Stimulated activated CD4-positive, alpha-beta T cell treated with anti-CD3 and anti-CD28 coated beads, Interleukin-1b, Interleukin-23, amount 100 ng/mL, for 48 hours (primary cell): ENCODE data around the gene ABHD1.
"Not testable (repeated sequence)": the region's sequence is repeated elsewhere in the genome, so short reads cannot be mapped to it uniquely, and the experiment has no call there.

Experiments used
- DNase-seq: peaks from one replicate; pipeline ENCODE4 v3.0.0-alpha.2; 2020

The ABHD1 gene

DNA sequence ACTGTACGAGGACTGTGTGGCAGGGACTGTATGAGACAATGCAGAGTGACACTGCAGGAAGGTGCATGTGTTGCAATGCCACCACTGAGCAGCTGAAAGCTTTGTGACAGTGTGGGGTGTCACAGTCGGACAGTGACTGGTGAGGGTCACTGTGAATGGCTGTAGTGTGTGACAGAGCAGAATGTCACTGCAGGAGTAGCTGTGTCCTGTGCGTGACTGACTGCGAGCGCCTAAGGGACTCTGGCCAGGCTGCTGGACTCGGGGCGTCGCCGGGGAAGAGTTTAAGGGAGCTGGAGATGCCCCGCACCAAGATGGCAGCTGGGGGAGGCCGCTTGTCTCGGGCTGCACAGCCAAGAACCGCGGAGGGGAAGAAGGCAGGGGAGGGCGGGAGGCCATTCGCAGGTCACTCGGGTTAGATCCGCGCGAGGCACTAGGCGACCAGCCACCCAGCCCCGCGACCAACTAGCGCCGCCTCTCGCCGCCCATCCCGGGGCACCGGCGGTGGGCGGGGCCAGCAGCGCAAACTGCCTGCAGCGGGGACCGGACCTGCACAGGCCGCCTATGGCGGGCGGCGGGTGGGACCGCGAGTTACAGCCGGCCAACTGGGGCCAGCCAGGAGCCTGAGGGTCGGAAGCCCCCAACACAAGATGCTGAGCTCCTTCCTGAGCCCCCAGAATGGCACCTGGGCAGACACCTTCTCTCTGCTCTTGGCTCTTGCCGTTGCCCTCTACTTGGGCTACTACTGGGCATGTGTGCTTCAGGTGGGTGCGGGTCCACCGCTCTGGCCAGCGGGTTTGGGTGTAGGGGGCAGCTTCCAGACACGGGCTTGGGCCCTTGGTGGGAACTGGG lies at the start of gene ABHD1:
TSS of gene ABHD1 (plus strand) at position 514 of the 849 bp plus-strand sequence. CDS start at position 648, 134 bp downstream.
- DNase-seq = peak; percentile 36

DNA sequence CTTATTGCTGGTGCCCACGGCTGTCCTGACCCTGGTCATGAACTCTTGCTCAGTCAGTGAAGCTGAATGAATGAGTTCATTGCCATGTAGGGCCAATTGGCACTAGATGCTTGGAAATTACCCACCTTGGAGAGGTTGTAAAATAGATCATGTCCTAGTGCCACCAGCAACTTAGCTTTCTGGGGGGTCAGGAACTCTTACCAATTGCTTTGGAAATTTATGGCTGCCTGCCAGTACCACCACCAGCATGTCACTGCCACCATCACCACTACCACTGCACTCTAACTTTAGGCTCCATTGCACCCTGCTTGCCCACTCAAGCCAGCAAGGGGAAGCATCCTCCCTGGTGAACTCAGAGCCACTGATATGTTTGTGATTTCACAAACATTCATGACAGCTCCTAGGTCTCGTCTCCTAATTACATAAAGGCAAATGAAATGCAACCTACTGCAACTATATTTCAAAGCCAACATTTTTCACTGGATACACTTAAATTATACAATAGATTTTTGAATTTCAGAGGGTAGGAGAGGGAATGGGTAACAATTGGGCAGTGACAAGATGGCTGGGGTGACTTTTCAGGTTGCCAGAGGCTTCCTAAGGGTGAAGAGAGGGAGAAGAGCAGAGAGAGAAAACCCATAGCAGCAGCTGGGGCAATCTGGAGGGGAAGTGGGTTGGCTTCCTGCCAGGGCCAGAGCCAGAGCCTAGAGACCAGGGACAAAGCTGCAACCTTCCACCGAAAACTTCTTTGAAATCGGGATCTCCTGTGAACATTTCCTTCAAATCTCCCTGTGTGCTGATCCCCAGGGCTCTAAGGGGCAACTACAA lies 48.7 kb upstream of the ABHD1 start:
- DNase-seq = no peak

DNA sequence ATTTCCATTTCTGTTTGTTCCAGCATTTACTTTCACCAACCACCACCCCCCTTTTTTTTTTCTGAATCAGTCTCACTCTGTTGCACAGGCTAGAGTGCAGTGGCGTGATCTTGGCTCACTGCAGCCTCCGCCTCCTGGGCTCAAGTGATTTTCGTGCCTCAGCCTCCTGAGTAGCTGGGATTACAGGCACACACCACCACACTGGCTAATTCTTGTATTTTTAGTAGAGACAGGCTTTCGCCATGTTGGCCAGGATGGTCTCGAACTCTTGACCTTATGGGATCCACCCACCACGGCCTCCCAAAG lies 48.1 kb upstream of the ABHD1 start:
- DNase-seq = not testable (repeated sequence)

DNA sequence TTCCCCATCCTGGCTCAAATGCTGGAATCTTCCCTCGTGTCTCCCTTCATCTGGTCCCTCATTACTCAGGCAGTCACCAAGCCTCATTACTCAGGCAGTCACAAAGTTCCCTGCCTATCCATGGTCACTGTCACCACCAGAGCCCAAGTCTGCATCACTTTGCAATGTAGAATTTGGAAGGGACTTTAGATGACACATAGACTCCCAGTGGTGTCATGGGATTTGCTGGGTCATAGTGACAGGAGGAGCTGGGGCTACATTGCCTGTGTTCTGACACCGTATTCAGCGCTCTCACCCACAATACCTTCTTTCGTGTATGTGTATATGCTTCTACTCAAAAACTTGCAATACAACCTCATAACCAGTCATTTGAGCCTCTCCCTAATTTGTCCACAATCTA lies 47.3 kb upstream of the ABHD1 start:
- no peak for DNase-seq

DNA sequence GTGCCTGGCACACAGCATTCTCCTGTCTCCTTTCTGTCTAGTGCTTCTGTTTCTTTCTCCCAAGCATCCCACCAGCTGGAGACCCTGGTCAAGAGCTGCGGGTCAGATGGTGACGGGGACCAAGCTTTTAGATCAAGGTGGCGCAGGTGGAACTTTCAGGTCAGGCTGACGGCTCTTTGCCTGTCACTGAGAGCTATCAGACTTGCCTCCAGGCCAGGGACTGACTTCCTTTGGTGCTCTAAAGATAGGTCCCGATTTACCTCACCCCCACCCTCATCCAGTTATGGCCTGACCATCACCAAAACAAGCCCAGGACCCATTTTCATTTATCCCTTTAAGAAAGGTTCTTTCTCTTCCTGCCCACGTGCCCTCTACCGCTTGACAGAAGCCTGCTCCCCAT lies 46.4 kb upstream of the ABHD1 start:
- DNase-seq = no peak

DNA sequence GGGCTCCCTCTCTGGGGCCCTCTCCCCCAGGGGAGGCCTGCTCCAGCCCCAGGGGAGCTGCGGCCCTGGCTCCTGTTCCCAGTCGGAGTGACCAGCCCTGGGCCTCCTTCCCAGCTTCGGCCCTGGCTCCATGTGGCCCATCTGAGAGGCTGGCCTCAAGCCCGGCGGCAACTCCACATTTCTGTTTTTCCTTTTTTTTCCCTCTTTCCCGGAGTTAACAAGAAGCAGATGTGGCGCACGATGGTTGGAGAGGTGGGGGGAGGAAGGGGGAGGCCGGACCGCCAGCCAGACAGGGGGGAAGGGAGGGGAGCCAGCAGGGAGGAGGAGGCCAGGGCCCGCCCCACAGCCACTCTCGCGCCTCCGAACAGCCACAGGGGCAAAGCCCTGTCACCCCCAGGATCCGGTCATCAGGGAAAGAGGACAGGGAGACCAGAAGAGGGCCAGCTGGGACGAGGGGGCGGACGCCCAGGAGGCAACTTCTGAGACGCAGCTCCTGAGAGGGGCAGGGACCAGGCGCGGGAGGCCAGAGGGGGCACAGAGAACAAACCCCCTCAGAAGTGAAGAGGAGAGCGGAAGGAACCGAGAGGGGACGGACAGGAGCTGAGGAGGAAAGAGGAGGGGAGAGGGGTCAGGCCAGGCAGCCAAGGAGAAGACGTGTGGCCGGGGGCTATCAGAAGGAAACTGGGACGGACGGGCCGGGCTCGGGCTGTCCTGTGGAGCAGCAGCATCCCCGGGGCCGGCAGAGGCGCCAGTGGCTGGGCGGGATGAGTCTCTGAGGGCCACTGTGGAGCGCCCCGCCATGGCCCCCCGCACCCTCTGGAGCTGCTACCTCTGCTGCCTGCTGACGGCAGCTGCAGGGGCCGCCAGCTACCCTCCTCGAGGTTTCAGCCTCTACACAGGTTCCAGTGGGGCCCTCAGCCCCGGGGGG lies 45.1 kb upstream of the ABHD1 start, which contains the start of gene EMILIN1:
TSS of gene EMILIN1 (plus strand) at position 349 of the 928 bp plus-strand sequence. CDS start at position 800, 451 bp downstream.
- no peak for DNase-seq

DNA sequence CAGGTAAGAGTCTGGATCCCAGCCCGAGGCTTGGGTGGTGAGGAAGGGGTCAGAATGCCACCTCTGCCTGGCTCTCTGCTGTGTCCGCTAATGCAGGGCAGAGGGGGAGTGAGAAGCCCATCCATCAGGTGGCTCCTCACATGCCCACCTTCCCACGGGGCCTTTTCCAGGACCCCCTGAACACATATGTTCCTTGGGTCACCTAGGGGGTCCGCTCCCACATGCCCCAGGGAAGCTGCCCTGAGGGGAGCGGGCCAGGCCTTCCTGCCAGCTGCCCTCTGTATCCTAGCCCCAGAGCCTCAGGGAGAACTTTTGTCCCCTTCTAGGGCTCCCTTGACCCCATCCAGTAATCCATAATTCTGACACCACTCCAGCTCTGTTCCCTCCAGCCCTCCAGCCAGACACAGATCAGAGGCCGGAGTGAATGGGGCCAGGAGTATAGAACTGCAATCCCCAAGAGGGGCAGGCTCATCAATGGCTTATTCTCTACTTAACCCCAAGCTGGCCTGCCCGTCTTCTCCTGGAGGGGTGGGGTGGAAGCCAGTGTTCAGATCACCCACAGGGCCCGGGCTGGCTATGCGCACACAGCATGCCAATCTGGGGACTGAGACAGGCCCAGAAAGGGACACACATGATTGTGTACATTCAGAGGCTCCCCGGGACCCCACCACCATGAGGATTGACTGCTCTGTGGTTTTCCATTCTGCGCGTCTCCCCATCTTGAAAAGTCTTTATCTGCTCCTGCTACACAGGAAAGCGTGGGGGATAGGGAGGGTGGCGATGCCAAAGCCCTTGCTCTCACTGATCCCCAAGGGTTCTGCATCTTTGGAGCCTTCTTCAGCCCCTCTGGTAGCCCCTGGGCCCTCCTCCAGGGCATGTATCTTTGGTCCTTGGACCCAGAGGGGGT lies 44.1 kb upstream of the ABHD1 start:
- no peak for DNase-seq

DNA sequence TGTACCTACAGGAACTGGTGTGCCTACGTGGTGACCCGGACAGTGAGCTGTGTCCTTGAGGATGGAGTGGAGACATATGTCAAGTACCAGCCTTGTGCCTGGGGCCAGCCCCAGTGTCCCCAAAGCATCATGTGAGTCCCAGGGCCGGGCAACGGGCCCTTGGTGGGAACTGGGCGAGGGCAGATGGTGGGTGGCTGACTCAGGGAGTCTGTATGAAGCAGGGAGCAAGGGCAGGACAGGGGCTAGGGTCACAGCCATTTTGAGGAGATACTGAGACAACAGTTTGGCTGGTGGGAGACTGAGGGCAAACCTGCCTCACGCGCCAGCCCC lies 43.5 kb upstream of the ABHD1 start:
- no peak for DNase-seq

DNA sequence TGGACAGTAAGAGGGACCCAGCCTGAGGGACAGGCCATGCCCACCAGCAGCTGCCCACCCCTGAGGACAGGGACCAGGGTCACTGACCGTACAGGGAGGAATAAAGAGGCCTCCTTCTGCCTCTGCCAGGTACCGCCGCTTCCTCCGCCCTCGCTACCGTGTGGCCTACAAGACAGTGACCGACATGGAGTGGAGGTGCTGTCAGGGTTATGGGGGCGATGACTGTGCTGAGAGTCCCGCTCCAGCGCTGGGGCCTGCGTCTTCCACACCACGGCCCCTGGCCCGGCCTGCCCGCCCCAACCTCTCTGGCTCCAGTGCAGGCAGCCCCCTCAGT lies 43.0 kb upstream of the ABHD1 start:
- no peak for DNase-seq

DNA sequence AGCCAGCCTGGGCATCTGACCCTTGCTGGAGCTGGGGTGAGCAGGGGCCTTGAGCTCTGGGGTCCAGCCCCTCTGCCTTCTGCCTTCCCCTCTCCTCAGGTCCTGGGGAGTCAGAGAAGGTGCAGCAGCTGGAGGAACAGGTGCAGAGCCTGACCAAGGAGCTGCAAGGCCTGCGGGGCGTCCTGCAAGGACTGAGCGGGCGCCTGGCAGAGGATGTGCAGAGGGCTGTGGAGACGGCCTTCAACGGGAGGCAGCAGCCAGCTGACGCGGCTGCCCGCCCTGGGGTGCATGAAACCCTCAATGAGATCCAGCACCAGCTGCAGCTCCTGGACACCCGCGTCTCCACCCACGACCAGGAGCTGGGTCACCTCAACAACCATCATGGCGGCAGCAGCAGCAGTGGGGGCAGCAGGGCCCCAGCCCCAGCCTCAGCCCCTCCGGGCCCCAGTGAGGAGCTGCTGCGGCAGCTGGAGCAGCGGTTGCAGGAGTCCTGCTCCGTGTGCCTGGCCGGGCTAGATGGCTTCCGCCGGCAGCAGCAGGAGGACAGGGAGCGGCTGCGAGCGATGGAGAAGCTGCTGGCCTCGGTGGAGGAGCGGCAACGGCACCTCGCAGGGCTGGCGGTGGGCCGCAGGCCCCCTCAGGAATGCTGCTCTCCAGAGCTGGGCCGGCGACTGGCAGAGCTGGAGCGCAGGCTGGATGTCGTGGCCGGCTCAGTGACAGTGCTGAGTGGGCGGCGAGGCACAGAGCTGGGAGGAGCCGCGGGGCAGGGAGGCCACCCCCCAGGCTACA lies 41.4 kb upstream of the ABHD1 start:
- no peak for DNase-seq

DNA sequence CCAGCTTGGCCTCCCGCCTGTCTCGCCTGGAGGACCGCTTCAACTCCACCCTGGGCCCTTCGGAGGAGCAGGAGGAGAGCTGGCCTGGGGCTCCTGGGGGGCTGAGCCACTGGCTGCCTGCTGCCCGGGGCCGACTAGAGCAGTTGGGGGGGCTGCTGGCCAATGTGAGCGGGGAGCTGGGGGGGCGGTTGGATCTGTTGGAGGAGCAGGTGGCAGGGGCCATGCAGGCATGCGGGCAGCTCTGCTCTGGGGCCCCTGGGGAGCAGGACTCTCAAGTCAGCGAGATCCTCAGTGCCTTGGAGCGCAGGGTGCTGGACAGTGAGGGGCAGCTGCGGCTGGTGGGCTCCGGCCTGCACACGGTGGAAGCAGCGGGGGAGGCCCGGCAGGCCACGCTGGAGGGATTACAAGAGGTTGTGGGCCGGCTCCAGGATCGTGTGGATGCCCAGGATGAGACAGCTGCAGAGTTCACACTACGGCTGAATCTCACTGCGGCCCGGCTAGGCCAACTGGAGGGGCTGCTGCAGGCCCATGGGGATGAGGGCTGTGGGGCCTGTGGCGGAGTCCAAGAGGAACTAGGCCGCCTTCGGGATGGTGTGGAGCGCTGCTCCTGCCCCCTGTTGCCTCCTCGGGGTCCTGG lies 40.7 kb upstream of the ABHD1 start:
- no peak for DNase-seq

DNA sequence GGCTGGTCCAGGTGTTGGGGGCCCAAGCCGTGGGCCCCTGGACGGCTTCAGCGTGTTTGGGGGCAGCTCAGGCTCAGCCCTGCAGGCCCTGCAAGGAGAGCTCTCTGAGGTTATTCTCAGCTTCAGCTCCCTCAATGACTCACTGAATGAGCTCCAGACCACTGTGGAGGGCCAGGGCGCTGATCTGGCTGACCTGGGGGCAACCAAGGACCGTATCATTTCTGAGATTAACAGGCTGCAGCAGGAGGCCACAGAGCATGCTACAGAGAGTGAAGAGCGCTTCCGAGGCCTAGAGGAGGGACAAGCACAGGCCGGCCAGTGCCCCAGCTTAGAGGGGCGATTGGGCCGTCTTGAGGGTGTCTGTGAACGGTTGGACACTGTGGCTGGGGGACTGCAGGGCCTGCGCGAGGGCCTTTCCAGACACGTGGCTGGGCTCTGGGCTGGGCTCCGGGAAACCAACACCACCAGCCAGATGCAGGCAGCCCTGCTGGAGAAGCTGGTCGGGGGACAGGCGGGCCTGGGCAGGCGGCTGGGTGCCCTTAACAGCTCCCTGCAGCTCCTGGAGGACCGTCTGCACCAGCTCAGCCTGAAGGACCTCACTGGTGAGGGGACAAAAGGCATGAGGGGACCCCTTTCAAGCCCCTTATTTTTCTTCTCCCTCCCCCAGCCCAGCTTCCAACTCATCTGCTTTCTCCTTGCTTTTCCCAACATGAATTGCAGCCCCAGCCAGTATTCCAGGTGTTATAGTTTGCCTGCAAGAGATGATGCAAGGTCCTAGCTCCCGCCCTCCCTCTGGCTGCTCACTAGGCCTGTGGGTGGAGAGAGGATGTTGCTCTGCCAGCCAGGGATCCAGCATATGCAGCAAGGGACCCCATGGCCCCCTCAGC lies 40.0 kb upstream of the ABHD1 start:
- no peak for DNase-seq

DNA sequence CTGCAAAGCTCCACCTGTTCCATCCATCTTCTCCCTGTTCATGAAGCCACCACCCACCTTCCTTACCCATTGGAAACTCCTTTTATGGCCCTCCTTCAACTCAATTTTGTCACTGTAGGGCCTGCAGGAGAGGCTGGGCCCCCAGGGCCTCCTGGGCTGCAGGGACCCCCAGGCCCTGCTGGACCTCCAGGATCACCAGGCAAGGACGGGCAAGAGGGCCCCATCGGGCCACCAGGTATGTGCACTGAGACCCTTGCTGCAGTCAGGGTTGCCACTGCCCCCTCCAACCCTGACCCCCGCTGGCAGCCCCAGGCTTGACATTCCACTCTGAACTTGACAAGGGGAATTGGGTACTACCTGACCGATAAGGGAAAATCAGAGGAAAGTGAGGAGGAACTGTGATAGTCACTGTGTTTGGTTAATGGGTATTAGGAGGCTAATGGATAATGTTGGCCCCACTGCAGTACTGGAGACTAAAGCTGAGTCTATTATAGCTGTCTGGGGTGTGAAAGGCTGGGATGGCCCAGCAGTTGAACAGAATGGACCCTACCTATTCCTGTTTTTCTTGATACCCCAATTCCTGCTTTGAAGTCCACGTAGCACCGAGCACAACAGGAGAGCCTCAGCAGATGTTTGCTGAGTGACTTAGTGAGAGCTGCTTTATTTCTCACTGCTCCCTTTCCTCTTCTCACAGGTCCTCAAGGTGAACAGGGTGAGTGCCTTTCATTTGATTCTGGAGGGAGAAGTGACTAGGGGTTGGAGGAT lies 39.1 kb upstream of the ABHD1 start:
- DNase-seq = no peak

DNA sequence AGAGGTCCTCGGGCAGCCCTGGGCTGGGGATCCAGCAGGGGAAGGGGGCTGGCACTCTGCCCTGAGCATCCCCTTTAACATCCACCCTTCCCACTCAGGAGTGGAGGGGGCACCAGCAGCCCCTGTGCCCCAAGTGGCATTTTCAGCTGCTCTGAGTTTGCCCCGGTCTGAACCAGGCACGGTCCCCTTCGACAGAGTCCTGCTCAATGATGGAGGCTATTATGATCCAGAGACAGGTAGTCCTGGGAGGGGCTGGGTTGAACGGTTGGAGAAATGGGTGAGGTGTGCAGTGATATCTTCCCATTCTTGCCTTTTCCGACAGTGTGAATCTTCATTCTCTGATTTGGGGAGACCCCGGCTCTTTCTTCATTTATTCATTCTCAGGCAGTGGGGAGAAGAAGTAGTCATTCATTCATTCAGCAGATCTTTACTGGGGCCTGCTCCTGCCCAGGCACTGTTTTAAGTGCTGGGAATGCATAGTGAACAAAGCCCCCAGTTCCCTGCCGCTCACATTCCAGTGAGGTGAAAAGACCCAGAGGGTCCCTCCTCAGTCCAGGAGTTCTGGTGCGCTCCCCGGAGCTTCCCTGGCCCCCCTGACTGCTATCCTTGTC lies 38.4 kb upstream of the ABHD1 start:
- DNase-seq = no peak

DNA sequence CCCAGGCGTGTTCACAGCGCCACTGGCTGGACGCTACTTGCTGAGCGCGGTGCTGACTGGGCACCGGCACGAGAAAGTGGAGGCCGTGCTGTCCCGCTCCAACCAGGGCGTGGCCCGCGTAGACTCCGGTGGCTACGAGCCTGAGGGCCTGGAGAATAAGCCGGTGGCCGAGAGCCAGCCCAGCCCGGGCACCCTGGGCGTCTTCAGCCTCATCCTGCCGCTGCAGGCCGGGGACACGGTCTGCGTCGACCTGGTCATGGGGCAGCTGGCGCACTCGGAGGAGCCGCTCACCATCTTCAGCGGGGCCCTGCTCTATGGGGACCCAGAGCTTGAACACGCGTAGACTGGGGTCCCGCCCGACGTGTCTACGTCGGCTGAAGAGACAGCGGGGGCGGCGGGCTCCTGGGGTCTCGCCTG lies 37.9 kb upstream of the ABHD1 start:
- no peak for DNase-seq

DNA sequence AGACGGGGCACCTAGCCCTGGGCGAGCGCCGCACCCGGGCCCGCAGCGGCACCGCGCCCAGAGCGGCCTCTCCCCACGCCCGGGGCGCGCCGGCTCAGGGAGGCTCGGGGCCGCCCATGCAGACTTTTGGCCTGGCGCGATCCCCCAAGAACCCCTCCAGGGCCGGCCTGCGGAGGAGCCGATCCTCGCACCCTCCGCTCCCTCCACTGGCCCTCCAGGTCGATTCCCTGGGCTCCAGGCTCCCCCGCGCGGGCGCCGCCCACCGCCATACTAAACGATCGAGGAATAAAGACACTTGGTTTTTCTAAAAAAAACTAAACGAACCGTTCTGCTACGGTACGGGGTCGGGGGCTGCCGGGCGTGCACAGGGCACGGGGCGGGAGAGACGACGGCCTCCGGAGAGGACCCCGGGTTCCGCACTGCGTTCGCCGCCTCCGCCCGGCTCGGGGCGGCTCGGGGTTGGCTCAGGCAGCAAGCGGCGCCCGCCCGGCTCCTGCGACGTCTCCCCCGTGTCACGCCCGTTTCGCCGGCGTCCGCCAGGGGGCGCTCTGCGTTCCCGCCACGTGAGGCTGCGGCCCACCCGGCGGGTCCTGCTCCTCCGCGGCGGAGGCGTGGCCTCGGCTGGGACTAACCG lies 37.4 kb upstream of the ABHD1 start:
- DNase-seq = peak; percentile 97

DNA sequence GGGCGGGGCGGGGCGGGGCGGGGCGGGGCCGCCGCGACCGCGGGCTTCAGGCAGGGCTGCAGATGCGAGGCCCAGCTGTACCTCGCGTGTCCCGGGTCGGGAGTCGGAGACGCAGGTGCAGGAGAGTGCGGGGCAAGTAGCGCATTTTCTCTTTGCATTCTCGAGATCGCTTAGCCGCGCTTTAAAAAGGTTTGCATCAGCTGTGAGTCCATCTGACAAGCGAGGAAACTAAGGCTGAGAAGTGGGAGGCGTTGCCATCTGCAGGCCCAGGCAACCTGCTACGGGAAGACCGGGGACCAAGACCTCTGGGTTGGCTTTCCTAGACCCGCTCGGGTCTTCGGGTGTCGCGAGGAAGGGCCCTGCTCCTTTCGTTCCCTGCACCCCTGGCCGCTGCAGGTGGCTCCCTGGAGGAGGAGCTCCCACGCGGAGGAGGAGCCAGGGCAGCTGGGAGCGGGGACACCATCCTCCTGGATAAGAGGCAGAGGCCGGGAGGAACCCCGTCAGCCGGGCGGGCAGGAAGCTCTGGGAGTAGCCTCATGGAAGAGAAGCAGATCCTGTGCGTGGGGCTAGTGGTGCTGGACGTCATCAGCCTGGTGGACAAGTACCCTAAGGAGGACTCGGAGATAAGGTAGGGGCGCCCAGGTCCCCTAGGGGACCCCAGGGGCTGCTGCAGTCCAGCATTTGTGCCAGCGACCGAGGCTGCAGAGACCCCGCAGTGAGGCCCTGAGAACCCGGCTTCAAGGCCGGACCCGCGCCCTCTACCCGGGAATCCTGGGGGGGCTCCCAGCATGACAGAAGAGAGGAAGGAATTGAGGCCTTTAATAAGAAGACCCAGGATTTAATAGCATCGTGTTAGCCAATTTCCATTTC lies 36.7 kb upstream of the ABHD1 start, which contains the start of gene KHK:
TSS of gene KHK (plus strand) at position 49 of the 870 bp plus-strand sequence. CDS start at position 537, 488 bp downstream.
- peak; percentile 32 for DNase-seq
